NT2/D1 (cell line): ENCODE results near the gene FAM169A.

Experiments used
- SUZ12 ChIP-seq: IDR thresholded peaks from 2 replicates; pipeline ENCODE4 v1.6.1; 2011; ENCODE audit not compliant: insufficient read length, insufficient read depth; ENCODE audit errors: extremely low read depth
- ZNF274 ChIP-seq: IDR thresholded peaks from 2 replicates; pipeline ENCODE4 v1.6.1; 2011; ENCODE audit warnings: mild to moderate bottlenecking, low read depth, low read length

DNA sequence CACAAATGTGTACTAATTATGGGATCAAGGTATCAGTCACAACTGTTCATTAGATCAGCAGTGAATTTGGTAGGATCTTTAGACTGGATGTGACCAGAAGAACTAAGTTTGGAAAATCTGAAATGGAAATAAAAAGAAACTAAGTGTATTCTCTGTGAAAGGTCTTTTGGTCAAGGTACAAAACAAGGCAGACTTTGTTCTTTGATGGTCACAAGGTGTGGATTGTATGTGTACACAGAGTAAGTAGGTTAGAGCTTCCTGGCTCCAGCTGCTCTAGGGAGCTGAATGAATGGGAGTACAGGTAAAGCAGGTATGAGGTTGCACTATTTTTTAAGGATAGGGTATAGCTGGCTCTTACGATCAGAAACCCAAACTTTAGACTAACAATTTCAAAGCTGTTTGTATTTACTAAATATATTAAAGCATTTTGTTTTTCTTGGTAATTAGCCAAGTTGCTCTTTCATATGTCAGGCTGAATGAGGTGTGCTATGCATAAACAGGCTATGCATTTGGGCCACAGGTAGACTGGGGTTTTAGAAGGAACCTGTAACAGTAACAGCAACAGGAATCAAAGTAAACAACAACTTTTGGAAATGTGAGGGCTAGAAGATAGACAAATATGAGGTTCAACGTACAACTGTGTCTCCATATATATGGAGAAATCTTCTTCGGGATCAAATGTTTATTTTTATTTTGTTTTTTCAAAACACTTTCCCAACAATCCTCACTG, 32.5 kb downstream of the FAM169A start:
- TF ChIP-seq SUZ12 (no peak), ZNF274 (no peak)
